HepG2 (cell line): ENCODE measurements around the gene PDK2. TPM values are rescaled to one million over a fixed set of nuclear protein-coding genes. Genes with fewer than 3 reads are reported as not detected.

Experiments used
- AGO1 ChIP-seq: fragments of 200-400 bp; formaldehyde crosslinking; IDR thresholded peaks from 2 replicates; pipeline ENCODE4 v1.6.1; 2017; ENCODE audit warnings: mild to moderate bottlenecking, low read depth, low read length, moderate library complexity; ENCODE audit not compliant: poor library complexity, severe bottlenecking
- FOSL2 ChIP-seq: sonication (generic); formaldehyde crosslinking; IDR thresholded peaks from 2 replicates; pipeline ENCODE4 v1.4.0; 2020; ENCODE audit warnings: missing genetic modification reagents
- HHEX ChIP-seq: IDR thresholded peaks from 2 replicates; pipeline ENCODE4 v1.6.1; 2016; ENCODE audit warnings: control low read depth
- JDP2 ChIP-seq: sonication (generic); formaldehyde crosslinking; IDR thresholded peaks from 2 replicates; pipeline ENCODE4 v1.8.1; 2022; ENCODE audit warnings: missing genetic modification reagents, borderline replicate concordance
- KMT2A ChIP-seq: sonication (generic); formaldehyde crosslinking; IDR thresholded peaks from 2 replicates; pipeline ENCODE4 v1.4.0; 2020; ENCODE audit warnings: missing genetic modification reagents
- MAX ChIP-seq: IDR thresholded peaks from 2 replicates; pipeline ENCODE4 v1.6.1; 2012; ENCODE audit warnings: inconsistent platforms
- MTA3 ChIP-seq: sonication (generic); formaldehyde crosslinking; IDR thresholded peaks from 2 replicates; pipeline ENCODE4 v1.4.0; 2020; ENCODE audit warnings: missing genetic modification reagents
- MYC ChIP-seq: sonication (generic); formaldehyde crosslinking; IDR thresholded peaks from 2 replicates; pipeline ENCODE4 v1.9.0; 2021; ENCODE audit warnings: missing genetic modification reagents, borderline replicate concordance
- PHF20 ChIP-seq: sonication (generic); formaldehyde crosslinking; IDR thresholded peaks from 2 replicates; pipeline ENCODE4 v1.5.0; 2020; ENCODE audit warnings: mild to moderate bottlenecking, missing genetic modification reagents
- PRDM15 ChIP-seq: sonication (generic); formaldehyde crosslinking; IDR thresholded peaks from 2 replicates; pipeline ENCODE4 v1.4.0; 2020; ENCODE audit warnings: missing genetic modification reagents
- TCF7 ChIP-seq: sonication (generic); IDR thresholded peaks from 2 replicates; pipeline ENCODE4 v1.6.1; 2016; ENCODE audit warnings: antibody characterized with exemption, low read depth
- TMF1 ChIP-seq: sonication (generic); formaldehyde crosslinking; IDR thresholded peaks from 2 replicates; pipeline ENCODE4 v1.8.1; 2022; ENCODE audit warnings: low read depth, missing genetic modification reagents
- ZFY ChIP-seq: sonication (generic); formaldehyde crosslinking; IDR thresholded peaks from 2 replicates; pipeline ENCODE4 v1.4.0; 2020; ENCODE audit warnings: missing genetic modification reagents
- ZNF296 ChIP-seq: sonication (generic); formaldehyde crosslinking; conservative IDR thresholded peaks from 2 replicates; pipeline ENCODE4 v1.5.0; 2020; ENCODE audit warnings: mild to moderate bottlenecking, missing genetic modification reagents
- ZNF44 ChIP-seq: sonication (generic); formaldehyde crosslinking; IDR thresholded peaks from 2 replicates; pipeline ENCODE4 v1.5.1; 2020; ENCODE audit warnings: mild to moderate bottlenecking, missing genetic modification reagents
- ZNF768 ChIP-seq: sonication (generic); formaldehyde crosslinking; IDR thresholded peaks from 2 replicates; pipeline ENCODE4 v1.4.0; 2020; ENCODE audit warnings: missing genetic modification reagents
- ZSCAN31 ChIP-seq: sonication (generic); formaldehyde crosslinking; IDR thresholded peaks from 2 replicates; pipeline ENCODE4 v1.5.0; 2020; ENCODE audit warnings: low read depth, mild to moderate bottlenecking, missing genetic modification reagents
- polyA plus RNA-seq, 8 experiments: library from polyadenylated mRNA; depleted of rRNA in 3 of 8; stranded (reverse) in 7 of 8; unstranded in 1 of 8; fragments of >200 nt; fragmentation: Illumina TruSeq in 4 of 8; extraction: Trizol in 4 of 8; gene quantifications; 2 replicates each; pipeline versions ENCODE4 v1.2.1 to v1.2.3, GENCODE V29; 2011 to 2016; ENCODE audit warnings: low read depth in 4 of 8, missing spikeins in 1 of 8, mixed read lengths in 1 of 8; ENCODE audit not compliant: insufficient read depth in 1 of 8
- total RNA-seq, 5 experiments: library from RNA; depleted of rRNA; stranded (reverse); fragments of >200 nt; fragmentation: Illumina TruSeq; extraction: Trizol; gene quantifications; 2 replicates each; pipeline ENCODE4 v1.2.3, GENCODE V29; 2016; ENCODE audit warnings: low read depth in 1 of 5
- TF ChIP-seq, protein P1 (sequence below): sonication (generic); formaldehyde crosslinking; IDR thresholded peaks from 2 replicates; pipeline ENCODE4 v1.8.0; 2022; ENCODE audit warnings: missing genetic modification reagents, mild to moderate bottlenecking, borderline replicate concordance
- TF ChIP-seq, protein P2 (sequence below): sonication (generic); formaldehyde crosslinking; IDR thresholded peaks from 2 replicates; pipeline ENCODE4 v1.8.0; 2022; ENCODE audit warnings: low read depth, missing genetic modification reagents
- TF ChIP-seq, protein P3 (sequence below): sonication (generic); formaldehyde crosslinking; IDR thresholded peaks from 2 replicates; pipeline ENCODE4 v1.5.0; 2020; ENCODE audit warnings: mild to moderate bottlenecking, missing genetic modification reagents

Gene PDK2
- total and polyA plus RNA-seq, 2 of the 13 experiments (the other 11 are each of a cell fraction or from before 2014, with no cell fraction given): 18.5 to 59.7 TPM

GRCh38 chr17:50149417-50150353 is 54.5 kb downstream of the PDK2 start (continued):
- TF ChIP-seq AGO1 (peak; percentile 28), MYC (peak; percentile 64; the same call in 1 of the 2 replicates), HHEX (CRISPR knock-in tag) (no peak), PRDM15 (CRISPR knock-in tag) (no peak), FOSL2 (CRISPR knock-in tag) (no peak), TCF7 (no peak), ZFY (CRISPR knock-in tag) (peak; percentile 93), ZSCAN31 (peak; percentile 77; the same call in 1 of the 2 replicates), MAX (peak; percentile 89), MTA3 (CRISPR knock-in tag) (no peak), ZNF296 (CRISPR knock-in tag) (no peak), ZNF768 (peak; percentile 21; the same call in 1 of the 2 replicates), PHF20 (CRISPR knock-in tag) (peak; percentile 31; the same call in 1 of the 2 replicates), TMF1 (CRISPR knock-in tag) (peak; percentile 78; the same call in 1 of the 2 replicates), KMT2A (peak; percentile 85), ZNF44 (CRISPR knock-in tag) (no peak), JDP2 (CRISPR knock-in tag) (peak; percentile 29; the same call in 1 of the 2 replicates)
- TF ChIP-seq, protein P1, sequence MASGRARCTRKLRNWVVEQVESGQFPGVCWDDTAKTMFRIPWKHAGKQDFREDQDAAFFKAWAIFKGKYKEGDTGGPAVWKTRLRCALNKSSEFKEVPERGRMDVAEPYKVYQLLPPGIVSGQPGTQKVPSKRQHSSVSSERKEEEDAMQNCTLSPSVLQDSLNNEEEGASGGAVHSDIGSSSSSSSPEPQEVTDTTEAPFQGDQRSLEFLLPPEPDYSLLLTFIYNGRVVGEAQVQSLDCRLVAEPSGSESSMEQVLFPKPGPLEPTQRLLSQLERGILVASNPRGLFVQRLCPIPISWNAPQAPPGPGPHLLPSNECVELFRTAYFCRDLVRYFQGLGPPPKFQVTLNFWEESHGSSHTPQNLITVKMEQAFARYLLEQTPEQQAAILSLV (CRISPR knock-in tag): peak; percentile 40; the same call in 1 of the 2 replicates
- TF ChIP-seq, protein P2, sequence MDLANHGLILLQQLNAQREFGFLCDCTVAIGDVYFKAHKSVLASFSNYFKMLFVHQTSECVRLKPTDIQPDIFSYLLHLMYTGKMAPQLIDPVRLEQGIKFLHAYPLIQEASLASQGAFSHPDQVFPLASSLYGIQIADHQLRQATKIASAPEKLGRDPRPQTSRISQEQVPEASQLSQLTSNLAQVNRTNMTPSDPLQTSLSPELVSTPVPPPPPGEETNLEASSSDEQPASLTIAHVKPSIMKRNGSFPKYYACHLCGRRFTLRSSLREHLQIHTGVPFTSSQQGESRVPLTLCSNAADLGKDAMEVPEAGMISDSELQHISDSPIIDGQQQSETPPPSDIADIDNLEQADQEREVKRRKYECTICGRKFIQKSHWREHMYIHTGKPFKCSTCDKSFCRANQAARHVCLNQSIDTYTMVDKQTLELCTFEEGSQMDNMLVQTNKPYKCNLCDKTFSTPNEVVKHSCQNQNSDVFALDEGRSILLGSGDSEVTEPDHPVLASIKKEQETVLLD (CRISPR knock-in tag): peak; percentile 83
- TF ChIP-seq, protein P3, sequence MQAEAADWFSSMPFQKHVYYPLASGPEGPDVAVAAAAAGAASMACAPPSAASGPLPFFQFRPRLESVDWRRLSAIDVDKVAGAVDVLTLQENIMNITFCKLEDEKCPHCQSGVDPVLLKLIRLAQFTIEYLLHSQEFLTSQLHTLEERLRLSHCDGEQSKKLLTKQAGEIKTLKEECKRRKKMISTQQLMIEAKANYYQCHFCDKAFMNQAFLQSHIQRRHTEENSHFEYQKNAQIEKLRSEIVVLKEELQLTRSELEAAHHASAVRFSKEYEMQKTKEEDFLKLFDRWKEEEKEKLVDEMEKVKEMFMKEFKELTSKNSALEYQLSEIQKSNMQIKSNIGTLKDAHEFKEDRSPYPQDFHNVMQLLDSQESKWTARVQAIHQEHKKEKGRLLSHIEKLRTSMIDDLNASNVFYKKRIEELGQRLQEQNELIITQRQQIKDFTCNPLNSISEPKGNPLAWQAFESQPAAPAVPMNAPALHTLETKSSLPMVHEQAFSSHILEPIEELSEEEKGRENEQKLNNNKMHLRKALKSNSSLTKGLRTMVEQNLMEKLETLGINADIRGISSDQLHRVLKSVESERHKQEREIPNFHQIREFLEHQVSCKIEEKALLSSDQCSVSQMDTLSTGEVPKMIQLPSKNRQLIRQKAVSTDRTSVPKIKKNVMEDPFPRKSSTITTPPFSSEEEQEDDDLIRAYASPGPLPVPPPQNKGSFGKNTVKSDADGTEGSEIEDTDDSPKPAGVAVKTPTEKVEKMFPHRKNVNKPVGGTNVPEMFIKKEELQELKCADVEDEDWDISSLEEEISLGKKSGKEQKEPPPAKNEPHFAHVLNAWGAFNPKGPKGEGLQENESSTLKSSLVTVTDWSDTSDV (CRISPR knock-in tag): no peak
